RWPE2 (cell line): ENCODE measurements around the gene MPPED2.

ENCODE experiments used
- ATAC-seq: fragments of 200-7000 bp; cut with Tn5 transposase; 3 replicates; pipeline ENCODE4 v1.9.1; 2021; ENCODE audit warnings: low read depth
- DNase-seq: peaks from one replicate; pipeline ENCODE4 v3.0.0-alpha.2; 2020; ENCODE audit warnings: low spot score
- H3K27ac ChIP-seq: fragments of 450-650 bp; 2 replicates; pipeline ENCODE4 v1.5.1; 2017; ENCODE audit warnings: mild to moderate bottlenecking; ENCODE audit not compliant: poor library complexity, severe bottlenecking
- H3K27me3 ChIP-seq: fragments of 250-450 bp; sonication (Bioruptor Pico); 2 replicates; pipeline ENCODE4 v1.5.1; 2021; ENCODE audit warnings: mild to moderate bottlenecking, moderate library complexity; ENCODE audit not compliant: insufficient read depth, poor library complexity, severe bottlenecking
- H3K36me3 ChIP-seq: fragments of 250-450 bp; sonication (Bioruptor Pico); 2 replicates; pipeline ENCODE4 v1.5.1; 2020; ENCODE audit warnings: low read depth, mild to moderate bottlenecking, moderate library complexity
- H3K4me1 ChIP-seq: fragments of 250-450 bp; sonication (Bioruptor Pico); 2 replicates; pipeline ENCODE4 v1.5.1; 2021; ENCODE audit warnings: mild to moderate bottlenecking, moderate library complexity; ENCODE audit not compliant: insufficient read depth, poor library complexity, severe bottlenecking
- H3K4me3 ChIP-seq: fragments of 250-450 bp; sonication (Bioruptor Pico); 2 replicates; pipeline ENCODE4 v1.5.1; 2021; ENCODE audit warnings: mild to moderate bottlenecking, moderate library complexity; ENCODE audit not compliant: severe bottlenecking
- H3K9me3 ChIP-seq: fragments of 250-450 bp; sonication (Bioruptor Pico); 2 replicates; pipeline ENCODE4 v1.5.1; 2021; ENCODE audit warnings: mild to moderate bottlenecking, moderate library complexity; ENCODE audit not compliant: severe bottlenecking
- TF ChIP-seq, protein P1 (sequence below): fragments of 450-650 bp; IDR thresholded peaks from one replicate; pipeline ENCODE4 v1.5.1; 2017; ENCODE audit warnings: mild to moderate bottlenecking, moderate library complexity; ENCODE audit not compliant: poor library complexity, severe bottlenecking

MPPED2 gene

DNA sequence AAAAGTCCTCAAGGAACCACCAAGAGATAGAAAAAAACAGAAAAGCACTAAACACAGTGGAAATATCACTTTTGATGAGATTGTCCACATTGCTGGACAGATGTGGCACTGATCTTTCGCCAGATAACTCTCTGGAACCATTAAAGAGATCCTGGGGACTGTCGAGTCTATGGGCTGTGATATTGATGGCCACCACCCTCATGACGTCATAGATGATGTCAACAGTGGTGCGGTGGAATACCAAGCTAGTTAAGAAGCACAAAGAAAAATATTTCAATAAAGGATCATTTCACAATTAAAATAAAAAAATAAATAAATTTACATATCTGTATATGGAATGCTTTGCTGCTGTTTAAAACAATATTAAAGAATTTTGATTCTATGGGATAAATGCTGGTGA lies 217.8 kb downstream of the MPPED2 start:
- H3K27me3 ChIP-seq = no peaks in the 10 kb centered on the region
- TF ChIP-seq, protein P1, sequence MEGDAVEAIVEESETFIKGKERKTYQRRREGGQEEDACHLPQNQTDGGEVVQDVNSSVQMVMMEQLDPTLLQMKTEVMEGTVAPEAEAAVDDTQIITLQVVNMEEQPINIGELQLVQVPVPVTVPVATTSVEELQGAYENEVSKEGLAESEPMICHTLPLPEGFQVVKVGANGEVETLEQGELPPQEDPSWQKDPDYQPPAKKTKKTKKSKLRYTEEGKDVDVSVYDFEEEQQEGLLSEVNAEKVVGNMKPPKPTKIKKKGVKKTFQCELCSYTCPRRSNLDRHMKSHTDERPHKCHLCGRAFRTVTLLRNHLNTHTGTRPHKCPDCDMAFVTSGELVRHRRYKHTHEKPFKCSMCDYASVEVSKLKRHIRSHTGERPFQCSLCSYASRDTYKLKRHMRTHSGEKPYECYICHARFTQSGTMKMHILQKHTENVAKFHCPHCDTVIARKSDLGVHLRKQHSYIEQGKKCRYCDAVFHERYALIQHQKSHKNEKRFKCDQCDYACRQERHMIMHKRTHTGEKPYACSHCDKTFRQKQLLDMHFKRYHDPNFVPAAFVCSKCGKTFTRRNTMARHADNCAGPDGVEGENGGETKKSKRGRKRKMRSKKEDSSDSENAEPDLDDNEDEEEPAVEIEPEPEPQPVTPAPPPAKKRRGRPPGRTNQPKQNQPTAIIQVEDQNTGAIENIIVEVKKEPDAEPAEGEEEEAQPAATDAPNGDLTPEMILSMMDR = no peak
- H3K4me3 ChIP-seq = no peak overlapping the region
- H3K36me3 ChIP-seq = no peaks in the 10 kb centered on the region
- H3K9me3 ChIP-seq = no peaks in the 10 kb centered on the region
- no peaks in the 10 kb centered on the region for H3K4me1 ChIP-seq
- ATAC-seq = no peak
- no peak overlapping the region for H3K27ac ChIP-seq
- no peak for DNase-seq

DNA sequence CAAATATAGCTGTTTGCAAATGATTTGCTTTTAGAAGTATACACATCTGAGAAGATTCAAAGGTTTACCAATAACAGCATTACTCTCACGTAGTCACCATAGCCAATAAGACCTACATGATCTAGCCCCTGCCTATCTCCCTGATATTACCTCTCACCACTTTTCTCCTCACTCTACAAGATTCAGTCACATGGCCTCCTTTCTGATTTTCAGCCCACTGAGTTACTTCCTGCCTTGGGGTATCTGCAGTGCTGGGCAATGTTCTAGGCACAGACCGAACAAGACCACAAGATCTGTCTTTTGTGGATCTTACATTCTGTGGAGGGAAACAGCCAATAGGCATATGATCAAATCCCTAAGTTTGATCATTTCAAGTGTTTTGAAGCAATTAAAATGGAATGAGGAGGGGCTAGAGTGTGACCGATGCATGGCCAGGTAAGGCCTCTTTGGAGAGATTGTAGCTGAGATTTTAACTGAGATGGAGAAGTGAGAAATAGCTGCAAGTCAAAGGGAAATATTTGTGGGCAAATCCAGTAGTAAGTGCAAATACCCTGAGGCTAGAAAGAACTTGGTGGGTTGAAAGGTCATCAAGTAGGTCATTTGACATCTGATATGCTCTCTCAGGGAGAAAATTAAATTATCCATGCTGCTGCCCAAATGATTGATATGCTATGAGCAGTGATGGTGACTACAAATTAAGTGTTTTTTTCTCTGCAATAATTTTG lies 220.2 kb downstream of the MPPED2 start:
- TF ChIP-seq, protein P1 = no peak

DNA sequence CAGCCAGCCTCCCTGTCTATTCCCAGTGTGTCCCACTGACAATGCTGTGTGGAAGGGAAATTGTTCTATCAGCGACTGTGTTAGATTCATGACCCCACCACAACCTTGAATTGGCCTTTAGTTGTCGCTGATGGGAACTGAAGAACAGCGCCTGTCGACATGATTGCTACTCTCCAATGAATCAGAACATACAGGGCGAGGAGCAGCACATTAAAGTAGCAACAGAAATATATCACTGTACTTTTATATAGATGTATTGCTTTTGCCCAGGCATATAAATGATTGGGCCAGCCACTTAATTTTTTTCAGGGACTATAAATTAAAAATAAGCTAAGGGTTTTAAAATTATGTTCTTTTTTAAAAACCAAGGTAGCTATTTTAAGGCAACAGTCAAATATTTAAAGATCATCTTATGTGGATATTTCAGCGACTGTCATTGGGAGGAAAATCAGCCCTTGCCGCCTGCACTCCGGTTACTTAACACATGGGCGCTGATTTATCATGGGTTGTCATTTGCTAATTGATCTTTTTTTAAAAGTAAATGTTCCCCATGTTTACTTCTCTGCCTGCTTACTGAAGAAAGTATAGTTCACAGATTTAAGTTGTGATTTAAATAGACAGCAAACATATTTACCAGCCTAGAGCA lies 221.2 kb downstream of the MPPED2 start:
- DNase-seq = no peak
- Histone ChIP-seq H3K4me1 (peaks cover 11% of the 10 kb centered on the region), H3K36me3 (no peaks in the 10 kb centered on the region), H3K27me3 (no peaks in the 10 kb centered on the region), H3K4me3 (no peak overlapping the region), H3K9me3 (no peaks in the 10 kb centered on the region), H3K27ac (no peak overlapping the region)
- TF ChIP-seq, protein P1 = no peak
- ATAC-seq = no peak

More for the DNA sequence above, 220.2 kb downstream of the MPPED2 start:
- peaks cover 4% of the 10 kb centered on the region for H3K4me1 ChIP-seq
- DNase-seq (no peak), ATAC-seq (no peak)
- no peak overlapping the region for H3K4me3 ChIP-seq
- no peaks in the 10 kb centered on the region for H3K27me3 ChIP-seq
- H3K9me3 ChIP-seq = no peaks in the 10 kb centered on the region
- H3K27ac ChIP-seq = no peak overlapping the region
- H3K36me3 ChIP-seq = no peaks in the 10 kb centered on the region

DNA sequence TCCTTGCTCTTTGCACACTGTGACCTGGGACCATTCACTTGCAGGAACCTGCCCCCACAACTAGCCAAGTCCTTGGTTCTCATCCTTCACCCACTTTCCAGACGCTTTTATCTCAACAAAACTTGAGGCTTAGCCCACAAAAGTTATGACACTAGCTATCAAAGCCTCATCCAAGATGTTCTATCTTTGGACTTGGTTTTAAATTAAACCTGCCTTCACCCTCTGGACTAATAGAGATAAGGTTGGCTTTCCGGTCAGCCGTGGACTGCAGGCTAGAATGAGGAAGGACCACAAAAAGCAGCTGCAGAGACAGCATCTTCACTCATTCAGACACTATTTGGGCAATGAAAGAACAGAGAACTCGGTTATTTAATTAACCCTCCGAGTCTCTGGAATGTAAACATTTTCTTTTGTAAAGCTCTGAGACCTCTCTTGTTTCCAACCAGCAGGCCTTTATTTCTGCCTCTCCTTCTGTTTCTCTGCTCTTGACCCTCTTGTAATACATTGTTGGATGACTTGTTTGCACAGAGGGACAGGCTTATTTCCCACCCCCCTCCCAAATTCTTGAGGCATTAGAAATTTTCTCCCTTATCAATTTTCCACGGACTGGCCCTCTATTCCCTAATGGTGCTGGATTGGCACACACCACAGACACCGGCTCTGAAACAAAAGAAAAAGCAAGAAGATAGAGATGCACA lies 221.9 kb downstream of the MPPED2 start:
- no peak overlapping the region for H3K27ac ChIP-seq
- H3K27me3 ChIP-seq = no peaks in the 10 kb centered on the region
- no peak for ATAC-seq
- TF ChIP-seq, protein P1 = no peak
- H3K4me3 ChIP-seq = no peak overlapping the region
- peaks cover 11% of the 10 kb centered on the region for H3K4me1 ChIP-seq
- no peaks in the 10 kb centered on the region for H3K9me3 ChIP-seq
- DNase-seq = no peak
- no peaks in the 10 kb centered on the region for H3K36me3 ChIP-seq
